GM19467 (cell line): ENCODE results near the gene NHS.

ENCODE experiments used
- ATAC-seq: cut with Tn5 transposase; IDR thresholded peaks from one replicate; pipeline ENCODE4 v1.9.1; 2021; ENCODE audit warnings: mild to moderate bottlenecking, moderate library complexity; ENCODE audit not compliant: unreplicated experiment

The NHS gene

GRCh38 chrX:17613979-17614588 lies 239.1 kb downstream of the NHS start:
- ATAC-seq = peak; percentile 79

- no peak for ATAC-seq
These were observed 241.9 kb downstream of the NHS start for GRCh38 chrX:17616936-17617335.

GRCh38 chrX:17617806-17618205 lies 242.8 kb downstream of the NHS start:
- ATAC-seq = no peak

- ATAC-seq = no peak
These were observed 246.7 kb downstream of the NHS start for GRCh38 chrX:17621566-17622270.

GRCh38 chrX:17622331-17622730 lies 247.3 kb downstream of the NHS start:
- no peak for ATAC-seq

- no peak for ATAC-seq
These were observed 248.8 kb downstream of the NHS start for GRCh38 chrX:17623750-17624149.

GRCh38 chrX:17627026-17627425 lies 252.0 kb downstream of the NHS start:
- no peak for ATAC-seq

GRCh38 chrX:17628976-17629375 lies 254.0 kb downstream of the NHS start:
- no peak for ATAC-seq

DNA sequence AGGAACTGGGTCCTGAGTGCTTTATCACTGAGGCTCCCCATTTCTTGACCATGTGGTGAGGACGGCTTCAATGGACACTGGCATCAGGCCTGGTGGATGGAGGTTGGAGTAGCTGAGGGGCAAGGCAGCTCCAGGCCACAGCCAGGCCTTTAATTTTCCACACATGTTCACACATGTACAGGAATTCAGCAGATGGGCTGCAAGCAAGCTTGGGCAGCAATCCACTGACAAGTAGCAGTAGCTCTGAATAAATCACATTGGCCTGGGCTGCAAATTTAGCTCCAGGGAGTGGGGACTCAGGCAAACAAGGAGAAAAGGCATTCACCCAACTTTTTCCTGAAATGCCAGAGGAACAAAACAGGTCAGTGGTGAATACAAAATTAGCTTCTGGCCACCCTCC lies 254.5 kb downstream of the NHS start:
- ATAC-seq = no peak

GRCh38 chrX:17631647-17632046 lies 256.6 kb downstream of the NHS start:
- no peak for ATAC-seq

DNA sequence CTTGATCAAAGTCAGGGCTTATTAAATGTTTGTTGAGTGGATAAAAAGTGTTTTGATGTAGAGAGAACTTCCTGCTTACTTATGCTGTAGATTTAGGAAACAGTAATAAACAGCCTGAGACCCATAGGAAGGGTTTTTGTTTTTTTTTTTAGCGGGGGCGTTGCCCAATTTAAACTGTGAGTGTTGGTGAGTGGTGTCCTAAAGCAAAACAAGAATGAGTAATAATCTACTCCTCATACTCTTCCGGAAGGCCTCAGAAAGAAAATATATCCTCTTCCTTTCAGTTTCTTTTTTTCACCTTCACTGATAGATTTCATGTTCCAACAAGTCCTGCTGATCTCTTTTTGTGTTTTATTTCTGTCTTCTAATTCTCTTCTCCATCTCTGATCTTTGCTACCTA lies 257.9 kb downstream of the NHS start:
- peak; percentile 56 for ATAC-seq

GRCh38 chrX:17633546-17633945 lies 258.5 kb downstream of the NHS start:
- ATAC-seq = no peak

- no peak for ATAC-seq
These were observed 259.7 kb downstream of the NHS start for GRCh38 chrX:17634542-17635207.

DNA sequence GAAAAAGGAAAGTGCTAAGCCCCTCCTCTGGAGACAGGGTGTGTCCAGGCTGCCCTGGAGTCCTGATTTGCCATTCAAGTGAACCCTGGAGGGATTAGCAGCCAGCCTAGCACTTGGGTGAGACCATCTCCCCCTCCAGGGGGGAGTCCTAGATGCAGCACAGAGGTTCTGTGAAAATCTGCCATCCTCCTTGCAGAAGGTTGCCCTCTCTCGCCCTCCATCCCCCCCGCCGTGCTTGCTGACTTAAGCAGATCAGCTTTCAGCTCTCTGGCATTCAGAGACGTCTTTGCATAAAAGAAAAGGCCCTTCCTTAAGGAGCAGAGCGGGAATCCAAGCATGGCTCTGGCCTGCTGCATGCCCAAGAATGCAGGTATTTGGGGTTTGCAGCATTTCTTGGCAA lies 260.2 kb downstream of the NHS start:
- ATAC-seq = no peak

DNA sequence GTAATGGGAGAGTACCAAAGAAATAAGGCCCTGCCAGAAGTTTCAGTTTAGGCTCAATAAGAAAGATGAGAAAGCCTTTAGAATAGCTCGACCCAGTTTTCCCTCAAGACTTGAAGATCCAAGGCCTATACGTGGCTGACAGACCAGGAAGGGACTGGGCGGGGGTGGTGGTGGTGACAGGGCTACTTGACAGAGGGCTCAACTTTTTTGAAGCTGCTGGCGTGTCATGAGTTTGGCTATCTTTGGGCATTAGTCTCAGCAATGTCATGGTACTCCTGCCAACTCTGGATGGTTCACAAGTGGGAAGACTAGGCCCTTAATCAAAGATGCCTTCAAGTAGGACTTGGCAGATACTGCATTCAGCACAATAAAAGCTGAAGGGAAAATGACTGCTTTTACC lies 262.2 kb downstream of the NHS start:
- ATAC-seq = no peak

DNA sequence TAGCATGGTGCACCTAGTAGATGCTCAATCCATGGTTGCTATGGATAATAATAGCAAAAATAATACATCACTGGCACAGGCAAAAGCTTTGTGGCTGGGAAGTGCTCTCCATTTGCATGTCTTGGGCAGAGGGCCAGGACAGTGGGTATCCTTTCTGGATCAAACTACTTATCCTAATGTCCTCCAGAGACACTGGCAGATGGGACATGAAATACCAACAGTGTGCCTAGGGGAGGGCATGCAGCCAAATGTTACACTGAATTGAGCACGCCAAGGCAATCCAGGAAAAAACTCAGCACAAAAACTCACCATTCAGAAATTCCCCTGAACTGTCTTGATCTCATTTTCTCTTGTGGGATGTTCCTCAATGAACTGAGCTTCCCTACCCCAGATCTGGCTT lies 263.7 kb downstream of the NHS start:
- no peak for ATAC-seq

- ATAC-seq = no peak
These were observed 267.9 kb downstream of the NHS start for GRCh38 chrX:17642891-17643290.

DNA sequence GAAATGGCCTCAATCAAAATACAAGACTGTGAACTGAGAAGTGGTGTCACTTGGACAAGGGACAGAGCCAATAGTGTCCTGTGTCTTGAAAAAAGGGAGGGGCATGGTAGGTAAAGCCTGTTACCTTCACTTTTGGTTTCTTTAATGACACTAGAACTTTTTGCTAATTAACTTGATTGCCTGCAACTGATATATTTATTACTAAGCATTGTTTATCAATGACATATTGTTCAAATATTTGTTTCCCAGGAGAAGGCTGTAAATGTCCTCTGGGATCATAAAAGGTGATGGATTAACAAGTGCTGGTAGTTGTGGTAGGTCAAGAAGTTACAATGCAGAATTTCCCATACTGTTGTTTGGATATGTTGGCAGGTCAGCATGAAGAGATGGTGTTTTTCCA lies 268.5 kb downstream of the NHS start:
- ATAC-seq = no peak

DNA sequence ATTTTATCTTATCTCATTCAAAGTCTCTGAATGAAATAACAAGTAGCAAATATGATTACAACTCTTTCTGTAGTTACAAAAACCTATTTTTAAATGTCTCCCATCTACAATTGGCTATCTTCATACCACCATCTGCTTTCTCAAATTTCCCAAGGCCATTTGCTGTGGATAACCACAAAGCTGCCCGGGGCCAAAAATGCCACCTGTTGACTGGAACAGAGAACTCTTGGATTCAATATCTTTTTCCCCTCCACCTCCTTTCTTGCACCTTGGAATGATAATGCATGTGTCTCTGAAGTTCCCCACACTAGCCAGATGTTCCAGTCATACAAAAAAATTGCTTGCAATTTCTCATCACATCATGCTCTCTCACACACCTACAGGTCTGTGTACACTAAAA lies 269.0 kb downstream of the NHS start:
- ATAC-seq = no peak

- ATAC-seq = no peak
These were observed 279.1 kb downstream of the NHS start for GRCh38 chrX:17654116-17654515.

DNA sequence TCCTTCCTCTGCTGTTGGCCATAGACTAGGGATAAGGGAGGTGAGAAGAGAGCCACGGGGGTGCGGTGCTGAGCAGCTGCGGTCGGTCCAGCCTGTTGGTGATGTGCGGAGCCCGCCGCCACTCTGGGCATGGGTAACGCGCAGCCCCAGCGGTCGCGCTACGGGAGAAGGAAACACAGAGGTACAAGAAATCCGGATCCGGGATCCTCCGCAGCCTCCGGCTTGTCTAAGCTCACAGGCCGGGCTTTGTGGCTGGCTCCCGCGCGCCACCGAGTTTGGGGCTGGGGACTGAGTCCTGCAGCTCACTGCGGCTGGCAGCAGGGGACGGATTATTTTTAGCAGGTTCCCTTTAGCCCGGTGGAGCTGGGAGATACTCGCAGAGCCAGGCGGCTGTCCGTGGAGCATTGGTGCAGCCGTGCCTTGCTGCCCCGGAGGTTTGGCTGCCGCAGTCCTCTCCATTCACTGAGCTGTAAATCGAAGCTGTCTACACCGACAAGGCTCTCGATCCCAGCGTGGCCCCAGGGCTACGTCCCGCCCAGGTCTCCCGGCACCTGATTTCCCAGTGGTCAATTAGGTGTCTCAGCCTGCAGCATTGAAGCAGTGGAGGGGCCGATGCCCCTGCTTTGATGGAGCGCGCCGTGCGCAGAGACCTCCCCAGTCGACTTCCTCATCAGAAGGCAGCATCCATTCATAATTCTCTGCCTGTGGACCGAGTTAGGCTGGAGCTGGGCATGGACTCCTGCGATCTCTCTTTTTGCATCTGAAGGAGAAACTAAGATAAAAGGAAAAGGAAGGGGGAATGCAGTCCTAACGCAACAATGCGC lies 280.4 kb downstream of the NHS start:
- ATAC-seq = no peak

DNA sequence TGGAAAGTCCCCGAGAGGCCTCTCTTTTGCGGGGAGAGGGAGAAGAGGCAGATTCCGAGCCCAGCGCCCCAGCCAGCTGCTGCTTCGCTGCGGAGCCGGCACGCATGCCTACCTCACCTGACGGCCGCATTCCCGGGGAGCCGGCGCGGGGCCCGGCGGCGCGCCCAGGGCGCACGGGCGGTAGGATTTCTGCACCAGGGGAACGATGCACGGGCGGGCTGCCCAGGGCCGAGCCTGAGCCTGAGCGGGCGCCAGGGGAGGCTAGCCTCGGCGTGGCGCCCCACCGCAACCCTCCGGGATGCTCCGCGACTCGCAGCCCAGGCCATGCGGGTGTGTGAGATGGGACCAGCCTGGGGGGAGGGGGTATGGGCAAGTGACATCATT lies 281.0 kb downstream of the NHS start:
- ATAC-seq = no peak
